GM12801 (cell line): ENCODE results near the gene BICC1.

Experiments
- TF ChIP-seq, protein P1 (sequence below): IDR thresholded peaks from one replicate; pipeline ENCODE4 v1.5.1; 2011; ENCODE audit warnings: control low read depth; ENCODE audit not compliant: insufficient read length; ENCODE audit errors: extremely low read depth

The BICC1 gene

DNA sequence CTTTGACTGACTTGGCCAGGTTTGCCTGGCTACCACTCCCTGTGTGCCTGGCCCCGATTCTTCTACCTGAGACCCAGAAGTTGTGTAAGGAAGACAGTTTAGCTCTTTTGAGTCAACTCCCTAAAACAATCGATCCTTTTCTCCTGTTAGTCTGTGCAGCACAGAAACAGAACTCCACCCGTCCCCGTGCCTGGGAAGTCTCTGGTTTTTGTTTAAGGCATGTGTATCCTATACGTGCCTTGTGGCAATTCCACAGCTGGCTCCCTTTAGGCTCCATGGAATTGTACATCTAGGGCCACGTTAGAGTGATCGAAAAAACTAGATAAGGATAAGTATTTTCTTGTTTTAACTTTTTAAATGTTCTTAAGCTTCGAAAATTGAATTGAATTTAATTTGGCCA lies 131.6 kb downstream of the BICC1 start:
- TF ChIP-seq, protein P1, sequence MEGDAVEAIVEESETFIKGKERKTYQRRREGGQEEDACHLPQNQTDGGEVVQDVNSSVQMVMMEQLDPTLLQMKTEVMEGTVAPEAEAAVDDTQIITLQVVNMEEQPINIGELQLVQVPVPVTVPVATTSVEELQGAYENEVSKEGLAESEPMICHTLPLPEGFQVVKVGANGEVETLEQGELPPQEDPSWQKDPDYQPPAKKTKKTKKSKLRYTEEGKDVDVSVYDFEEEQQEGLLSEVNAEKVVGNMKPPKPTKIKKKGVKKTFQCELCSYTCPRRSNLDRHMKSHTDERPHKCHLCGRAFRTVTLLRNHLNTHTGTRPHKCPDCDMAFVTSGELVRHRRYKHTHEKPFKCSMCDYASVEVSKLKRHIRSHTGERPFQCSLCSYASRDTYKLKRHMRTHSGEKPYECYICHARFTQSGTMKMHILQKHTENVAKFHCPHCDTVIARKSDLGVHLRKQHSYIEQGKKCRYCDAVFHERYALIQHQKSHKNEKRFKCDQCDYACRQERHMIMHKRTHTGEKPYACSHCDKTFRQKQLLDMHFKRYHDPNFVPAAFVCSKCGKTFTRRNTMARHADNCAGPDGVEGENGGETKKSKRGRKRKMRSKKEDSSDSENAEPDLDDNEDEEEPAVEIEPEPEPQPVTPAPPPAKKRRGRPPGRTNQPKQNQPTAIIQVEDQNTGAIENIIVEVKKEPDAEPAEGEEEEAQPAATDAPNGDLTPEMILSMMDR, result no peak

DNA sequence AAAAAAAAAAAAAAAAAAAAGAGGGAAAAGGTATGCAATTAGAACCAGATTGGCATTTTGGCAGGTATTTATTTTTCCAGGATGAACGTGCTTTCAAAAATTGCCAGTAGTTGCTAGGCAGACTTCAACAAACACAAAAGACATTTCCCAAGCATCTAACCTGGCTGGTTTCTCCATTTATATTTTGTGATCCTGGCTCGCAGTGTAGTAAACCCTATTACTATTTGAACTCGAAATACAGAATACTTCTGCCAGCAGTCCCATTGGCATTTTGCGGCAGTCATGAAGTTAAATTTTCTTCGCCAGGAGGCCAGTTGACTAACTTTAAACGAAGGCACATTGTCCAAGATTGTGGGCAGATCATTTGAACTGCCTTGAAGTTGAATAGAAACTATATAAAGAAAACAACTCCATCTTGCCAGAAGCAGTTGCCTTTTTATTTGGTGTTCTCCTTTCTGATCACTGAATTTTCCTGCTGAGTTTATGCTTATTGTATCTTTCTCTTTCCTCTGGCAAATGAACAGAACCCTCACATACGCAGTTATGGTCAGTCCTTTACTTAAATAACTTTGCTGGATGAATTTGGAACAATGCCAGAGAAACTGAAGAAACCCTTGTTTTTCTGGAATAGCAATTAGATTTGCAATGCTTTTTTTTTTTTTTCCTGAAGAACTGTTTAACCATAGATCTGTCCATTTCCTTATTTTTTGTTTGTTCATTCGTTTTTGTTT lies 132.9 kb downstream of the BICC1 start:
- TF ChIP-seq, protein P1, result no peak

DNA sequence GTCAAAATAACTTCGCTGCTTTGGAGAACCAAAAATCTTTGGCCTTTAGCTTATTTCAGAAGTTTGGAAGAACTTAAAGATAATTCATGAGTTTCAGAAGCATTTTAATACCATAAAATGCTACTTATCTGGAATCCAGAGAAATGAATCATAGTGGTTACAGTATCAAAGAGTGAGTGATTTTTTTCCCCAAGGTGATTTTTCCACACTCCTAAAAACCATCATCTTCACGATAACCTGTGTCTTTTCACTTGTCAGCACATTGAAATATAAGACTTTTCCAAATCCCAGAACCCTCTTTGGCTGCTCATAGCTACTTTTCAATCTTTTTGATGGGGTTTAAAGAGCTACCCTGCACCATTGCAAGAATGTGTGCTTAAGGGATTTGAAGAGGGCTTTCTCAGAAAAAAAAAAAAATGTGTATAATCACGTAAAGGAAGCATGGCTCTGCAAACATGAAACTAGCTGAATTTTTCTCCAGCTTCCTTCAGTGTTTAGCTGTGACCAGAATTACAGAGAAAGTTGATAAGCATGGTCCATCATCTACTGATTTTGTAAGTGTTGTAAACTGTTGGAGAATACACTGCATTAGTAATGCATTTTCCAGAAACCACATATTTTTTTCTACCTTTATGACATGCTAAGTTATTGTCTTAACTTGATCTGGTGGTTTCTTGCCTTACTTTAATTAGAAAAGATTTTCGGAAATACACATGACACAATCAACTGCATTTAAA lies 134.9 kb downstream of the BICC1 start:
- TF ChIP-seq, protein P1, result no peak

DNA sequence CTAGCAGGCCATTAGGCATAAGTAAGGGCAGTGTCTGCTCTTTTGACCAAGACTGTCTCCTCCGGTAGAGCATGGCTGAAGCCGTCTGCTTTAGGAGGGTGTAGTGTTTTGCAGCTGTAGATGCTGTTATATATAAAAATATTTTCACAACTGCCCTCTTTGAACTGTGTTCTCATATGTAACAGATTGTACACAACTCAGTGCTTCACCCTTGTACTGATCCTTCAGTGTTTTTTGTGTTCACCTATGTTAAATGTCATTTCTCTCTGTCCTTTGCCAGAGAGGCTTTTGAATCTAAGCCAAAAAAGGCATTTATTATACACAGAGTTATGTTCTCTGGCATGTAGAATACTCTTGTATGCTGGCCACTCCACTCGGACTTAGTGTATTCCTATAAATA lies 135.5 kb downstream of the BICC1 start:
- TF ChIP-seq, protein P1, result no peak

DNA sequence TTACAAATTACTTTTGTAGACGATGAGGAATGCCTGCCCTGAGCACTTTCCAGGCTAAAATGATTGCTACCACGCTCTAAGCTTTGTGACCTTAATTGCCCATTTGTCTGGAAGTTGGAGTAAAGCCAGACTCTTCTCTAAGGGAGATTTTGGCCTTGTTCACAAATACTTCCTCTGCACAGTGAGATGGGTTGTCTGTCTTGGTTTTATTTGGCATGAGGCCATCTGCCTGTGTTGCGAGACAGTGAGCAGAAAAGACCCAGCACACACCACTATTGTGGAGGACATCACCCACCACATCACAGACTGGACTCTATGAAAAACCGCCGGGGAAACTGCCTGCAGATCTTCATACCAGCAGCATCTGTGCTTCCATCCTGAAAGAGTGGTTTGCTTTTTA lies 138.4 kb downstream of the BICC1 start:
- TF ChIP-seq, protein P1, result no peak

DNA sequence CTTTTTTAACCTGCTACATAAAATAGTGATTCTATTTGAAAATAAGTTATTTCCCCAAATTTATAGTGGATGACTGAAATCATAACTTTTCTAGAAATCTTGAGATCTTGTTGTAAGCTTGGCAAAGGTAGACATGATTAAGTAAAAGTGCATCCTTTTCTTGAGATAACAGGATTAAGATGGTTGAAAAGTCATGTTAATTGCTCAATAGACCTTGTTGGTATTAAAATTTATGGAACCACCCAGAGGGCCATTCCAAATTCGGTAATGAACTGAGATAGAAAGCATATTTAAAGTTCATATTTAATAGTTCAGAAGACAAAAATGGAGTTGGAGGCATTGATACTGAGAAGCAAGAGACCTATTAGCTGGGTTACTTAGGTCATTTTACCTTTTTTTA lies 139.1 kb downstream of the BICC1 start:
- TF ChIP-seq, protein P1, result no peak

DNA sequence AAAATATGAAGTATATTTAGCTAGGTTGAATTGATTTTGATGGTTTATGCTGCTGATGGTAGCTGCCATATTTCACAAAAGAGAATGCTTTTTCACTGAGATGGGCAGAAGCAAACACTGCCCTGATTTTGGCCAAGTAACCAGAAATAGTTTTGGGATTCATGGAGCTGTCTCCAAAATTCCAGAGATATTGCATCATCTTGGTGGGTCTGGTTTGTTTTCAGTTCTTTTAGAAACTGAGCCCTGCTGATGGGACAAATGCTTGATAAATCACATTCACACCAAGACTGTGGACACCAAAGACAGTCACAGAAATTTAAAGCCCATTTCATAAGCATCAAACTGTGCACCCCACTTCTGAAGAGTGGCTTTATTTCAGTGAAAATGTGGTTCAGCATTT lies 140.5 kb downstream of the BICC1 start:
- TF ChIP-seq, protein P1, result no peak
